Left ventricle myocardium inferior (tissue), 1 donor: ENCODE measurements around the gene TBC1D22A. TPM values are rescaled to one million over a fixed set of nuclear protein-coding genes. Genes with fewer than 3 reads are reported as not detected.

Experiments used
- DNase-seq: peaks from one replicate; pipeline ENCODE4 v3.0.0-alpha.2; 2020
- H3K27ac ChIP-seq: fragments of 200-600 bp; replicated peaks from 2 replicates; pipeline ENCODE4 v1.8.0; 2021
- H3K27me3 ChIP-seq: fragments of 200-600 bp; 2 replicates; pipeline ENCODE4 v1.8.0; 2021; ENCODE audit warnings: low read depth
- H3K36me3 ChIP-seq: fragments of 200-600 bp; 2 replicates; pipeline ENCODE4 v1.8.0; 2021
- H3K4me1 ChIP-seq: fragments of 200-600 bp; 2 replicates; pipeline ENCODE4 v1.8.0; 2021
- H3K4me3 ChIP-seq: fragments of 200-600 bp; 2 replicates; pipeline ENCODE4 v1.8.0; 2021; ENCODE audit warnings: mild to moderate bottlenecking, moderate library complexity
- H3K9me3 ChIP-seq: fragments of 200-600 bp; replicated peaks from 2 replicates; pipeline ENCODE4 v1.8.0; 2021
- intact Hi-C: fragments of 100-400 bp; cut with micrococcal nuclease; formaldehyde crosslinking; loops from one replicate; pipeline ENCODE4 v1.11.0; 2022
- total RNA-seq: library from RNA; stranded (reverse); fragmentation: NEBNext Ultra II Directional; extraction: Animal tissue kit (Norgen Biotek cat#: 25700); gene quantifications from one replicate; pipeline ENCODE4 v1.2.1, GENCODE V29; 2021
- TF ChIP-seq, protein P1 (sequence below): fragments of 200-600 bp; IDR thresholded peaks from 2 replicates; pipeline ENCODE4 v1.8.0; 2021; ENCODE audit warnings: antibody characterized with exemption, mild to moderate bottlenecking, borderline replicate concordance
- donor health status: DM: no; HTN: yes; CAD: no; lungs with severe emphysema.

Gene TBC1D22A
- total RNA-seq, 1 donor from 2014 or later: 16.2 TPM

DNA sequence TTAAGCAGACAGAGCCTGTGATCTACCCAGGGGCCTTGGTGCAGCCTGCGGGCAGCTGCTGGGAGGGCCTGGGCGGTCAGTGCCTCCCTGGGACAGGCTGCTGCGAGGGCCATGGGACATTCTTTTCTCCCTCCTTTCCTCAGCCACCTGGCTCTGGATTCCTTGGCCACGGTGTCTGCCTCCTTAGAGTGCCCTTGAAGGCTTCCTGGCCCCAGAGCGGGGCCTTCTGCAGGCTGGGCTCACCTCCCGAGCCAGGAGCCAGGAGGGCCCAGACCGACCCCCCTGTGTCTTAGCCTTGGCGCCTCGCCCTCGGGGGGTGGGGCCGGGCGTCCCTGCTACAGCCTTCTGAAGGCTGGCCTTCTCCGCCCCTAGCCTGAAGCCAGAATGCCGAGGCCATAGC is 231.2 kb downstream of the TBC1D22A start:
- H3K36me3 ChIP-seq: peaks cover 21% of the 10 kb centered on the region
- TF ChIP-seq, protein P1, sequence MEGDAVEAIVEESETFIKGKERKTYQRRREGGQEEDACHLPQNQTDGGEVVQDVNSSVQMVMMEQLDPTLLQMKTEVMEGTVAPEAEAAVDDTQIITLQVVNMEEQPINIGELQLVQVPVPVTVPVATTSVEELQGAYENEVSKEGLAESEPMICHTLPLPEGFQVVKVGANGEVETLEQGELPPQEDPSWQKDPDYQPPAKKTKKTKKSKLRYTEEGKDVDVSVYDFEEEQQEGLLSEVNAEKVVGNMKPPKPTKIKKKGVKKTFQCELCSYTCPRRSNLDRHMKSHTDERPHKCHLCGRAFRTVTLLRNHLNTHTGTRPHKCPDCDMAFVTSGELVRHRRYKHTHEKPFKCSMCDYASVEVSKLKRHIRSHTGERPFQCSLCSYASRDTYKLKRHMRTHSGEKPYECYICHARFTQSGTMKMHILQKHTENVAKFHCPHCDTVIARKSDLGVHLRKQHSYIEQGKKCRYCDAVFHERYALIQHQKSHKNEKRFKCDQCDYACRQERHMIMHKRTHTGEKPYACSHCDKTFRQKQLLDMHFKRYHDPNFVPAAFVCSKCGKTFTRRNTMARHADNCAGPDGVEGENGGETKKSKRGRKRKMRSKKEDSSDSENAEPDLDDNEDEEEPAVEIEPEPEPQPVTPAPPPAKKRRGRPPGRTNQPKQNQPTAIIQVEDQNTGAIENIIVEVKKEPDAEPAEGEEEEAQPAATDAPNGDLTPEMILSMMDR: no peak

DNA sequence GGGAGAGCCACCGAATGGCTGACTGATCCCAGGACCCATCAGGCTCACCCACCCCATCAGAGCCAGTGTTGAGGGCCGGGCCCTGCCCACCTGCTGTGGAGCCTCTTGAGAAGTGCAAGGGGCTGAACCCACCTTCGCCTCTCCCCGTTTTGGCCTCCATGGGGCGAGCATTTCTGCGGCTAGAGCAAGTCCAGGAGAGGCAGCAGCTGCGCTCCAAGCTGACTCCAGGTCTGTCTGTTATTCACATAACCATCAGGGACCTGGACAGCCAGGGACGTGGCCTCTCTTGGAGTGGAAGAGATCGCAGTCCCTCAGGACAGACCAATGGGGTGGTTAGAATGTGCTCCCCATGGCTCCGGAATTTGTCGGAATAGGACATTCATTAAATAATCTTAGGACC is 231.8 kb downstream of the TBC1D22A start:
- TF ChIP-seq, protein P1: no peak
- no peaks in the 10 kb centered on the region for H3K27me3 ChIP-seq
- no peak for DNase-seq
- no peaks in the 10 kb centered on the region for H3K9me3 ChIP-seq
- peaks cover 30% of the 10 kb centered on the region for H3K4me1 ChIP-seq
- intact Hi-C loops: no loop called here
- H3K36me3 ChIP-seq: peaks cover 21% of the 10 kb centered on the region
- H3K4me3 ChIP-seq: no peak overlapping the region
- no peak overlapping the region for H3K27ac ChIP-seq

More for the DNA sequence above, 231.2 kb downstream of the TBC1D22A start:
- no peak overlapping the region for H3K4me3 ChIP-seq
- intact Hi-C loops: no loop called here
- no peaks in the 10 kb centered on the region for H3K9me3 ChIP-seq
- no peak overlapping the region for H3K27ac ChIP-seq
- H3K4me1 ChIP-seq: peaks cover 30% of the 10 kb centered on the region
- H3K27me3 ChIP-seq: no peaks in the 10 kb centered on the region
- no peak for DNase-seq

DNA sequence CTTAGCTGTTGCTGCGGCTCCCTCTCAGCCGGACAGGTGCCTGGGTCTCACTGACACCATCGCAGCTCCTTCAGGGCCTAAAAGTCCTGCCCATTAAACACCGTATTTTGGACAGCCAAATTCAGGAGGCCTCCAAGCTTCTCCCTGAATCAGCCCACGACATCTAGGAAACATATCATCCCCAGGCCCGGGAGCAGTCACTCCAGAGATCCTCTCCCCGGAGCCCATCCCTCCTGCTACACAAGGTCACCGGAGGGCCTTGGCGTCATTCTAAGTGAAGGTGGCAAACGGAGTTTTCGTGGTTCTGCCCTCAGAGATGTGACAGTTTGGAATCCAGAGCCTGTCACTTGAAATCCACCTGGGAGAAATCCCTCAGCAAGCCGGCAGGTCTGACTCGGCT is 232.5 kb downstream of the TBC1D22A start:
- DNase-seq: no peak

DNA sequence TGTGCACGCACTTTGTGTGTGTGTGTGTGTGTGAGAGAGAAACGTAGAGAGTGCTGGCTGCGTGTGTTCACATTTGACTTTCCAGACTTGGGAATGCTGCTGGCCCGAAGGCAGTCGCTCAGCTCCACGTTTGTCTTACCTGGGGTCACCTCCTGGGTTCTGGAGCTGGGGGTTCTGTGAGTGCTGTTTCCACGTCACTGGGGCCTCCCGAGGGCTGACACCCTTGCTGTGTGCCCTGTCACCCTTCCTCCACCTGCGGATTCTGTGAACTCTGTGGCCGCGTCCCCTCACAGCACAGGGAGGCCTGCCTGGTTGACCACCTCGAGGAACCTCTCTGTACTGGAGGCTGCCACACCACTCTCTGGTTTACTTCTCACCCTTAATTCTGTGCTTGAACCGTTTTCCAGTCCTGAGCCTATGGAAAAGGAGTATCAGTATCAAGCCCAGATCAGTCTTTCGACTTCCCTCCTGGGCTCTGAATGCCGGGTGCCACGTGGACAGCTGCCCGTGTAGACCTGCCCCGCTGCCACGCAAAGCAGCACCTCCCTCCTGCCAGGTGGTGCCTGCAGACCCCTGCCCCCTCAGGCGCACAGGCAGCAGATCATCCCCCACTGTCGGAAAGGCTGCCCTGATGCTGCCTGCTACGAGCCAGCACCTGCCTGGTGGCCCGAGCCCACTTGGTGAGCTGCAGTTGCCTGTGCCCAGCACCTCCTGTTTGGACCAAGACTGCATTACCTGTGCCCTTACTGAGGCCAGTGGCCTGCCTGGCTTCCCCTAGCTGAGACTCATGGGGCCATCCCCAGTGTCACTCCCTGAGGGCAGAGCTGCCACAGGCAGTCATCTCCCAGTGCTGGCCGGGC is 233.3 kb downstream of the TBC1D22A start:
- no peak overlapping the region for H3K4me3 ChIP-seq
- peaks cover 14% of the 10 kb centered on the region for H3K36me3 ChIP-seq
- H3K27me3 ChIP-seq: no peaks in the 10 kb centered on the region
- H3K27ac ChIP-seq: no peak overlapping the region
- intact Hi-C loops: no loop called here
- DNase-seq: no peak
- no peaks in the 10 kb centered on the region for H3K9me3 ChIP-seq
- TF ChIP-seq, protein P1: no peak
- H3K4me1 ChIP-seq: peaks cover 30% of the 10 kb centered on the region

More for the DNA sequence above, 232.5 kb downstream of the TBC1D22A start:
- intact Hi-C loops: no loop called here
- H3K4me3 ChIP-seq: no peak overlapping the region
- TF ChIP-seq, protein P1: no peak
- no peaks in the 10 kb centered on the region for H3K9me3 ChIP-seq
- H3K4me1 ChIP-seq: peaks cover 30% of the 10 kb centered on the region
- H3K27ac ChIP-seq: no peak overlapping the region
- H3K27me3 ChIP-seq: no peaks in the 10 kb centered on the region
- H3K36me3 ChIP-seq: peaks cover 21% of the 10 kb centered on the region

DNA sequence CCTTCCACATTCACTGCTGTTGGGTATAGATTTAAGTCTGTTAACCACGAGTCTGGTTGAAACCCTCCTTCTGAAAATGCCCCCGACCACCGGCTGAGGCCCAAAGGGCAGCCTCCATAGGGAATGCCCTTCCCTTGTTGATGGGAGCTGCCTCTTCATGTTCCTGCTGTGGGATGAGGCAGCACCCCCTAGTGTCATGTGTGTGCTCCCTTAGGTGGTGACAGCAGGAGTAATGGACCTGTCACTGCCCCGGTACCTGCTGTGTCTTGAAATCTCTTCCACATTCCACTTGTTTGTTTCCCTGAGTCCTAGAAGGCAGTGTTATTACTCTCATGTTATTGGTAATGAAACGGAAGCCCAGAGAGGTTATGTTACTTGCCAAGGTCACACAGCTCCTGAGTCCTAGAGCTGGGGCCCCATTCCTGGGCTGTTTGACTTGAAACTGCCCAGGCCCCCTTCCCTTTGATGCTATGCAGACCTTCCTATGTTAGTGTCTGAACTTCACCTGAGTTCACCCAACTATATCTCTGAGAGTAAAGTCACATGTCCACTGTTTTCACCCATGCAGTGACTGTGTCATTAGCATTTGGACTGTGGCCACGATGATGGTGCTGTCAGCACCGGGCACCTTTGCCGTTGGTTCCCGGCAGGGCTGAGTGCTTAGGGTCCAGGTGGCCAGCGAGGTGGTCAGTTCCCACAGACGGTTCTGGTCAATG is 234.3 kb downstream of the TBC1D22A start:
- Histone ChIP-seq H3K4me3 (no peak overlapping the region), H3K9me3 (no peaks in the 10 kb centered on the region), H3K36me3 (peaks cover 4% of the 10 kb centered on the region), H3K4me1 (peaks cover 30% of the 10 kb centered on the region), H3K27me3 (no peaks in the 10 kb centered on the region), H3K27ac (no peak overlapping the region)
- TF ChIP-seq, protein P1: peak; percentile 26
- intact Hi-C loops: no loop called here
- no peak for DNase-seq
